GM19043 (cell line): ENCODE measurements around the gene ZGLP1.
A peak's percentile ranks its signal among the peaks of the same experiment; 100 is the strongest.
"Not testable (repeated sequence)": the region's sequence is repeated elsewhere in the genome, so short reads cannot be mapped to it uniquely, and the experiment has no call there.

Experiments used
- ATAC-seq: cut with Tn5 transposase; IDR thresholded peaks from one replicate; pipeline ENCODE4 v1.9.1; 2021; ENCODE audit warnings: low read depth; ENCODE audit not compliant: unreplicated experiment

ZGLP1 gene

GRCh38 chr19:10283301-10284064 is 26.1 kb downstream of the ZGLP1 start:
- ATAC-seq, result no peak

GRCh38 chr19:10282043-10282442 is 27.6 kb downstream of the ZGLP1 start:
- ATAC-seq, result not testable (repeated sequence)

- ATAC-seq, result no peak
These were observed 29.7 kb downstream of the ZGLP1 start for GRCh38 chr19:10279737-10280442.

- no peak for ATAC-seq
These were observed 30.7 kb downstream of the ZGLP1 start for GRCh38 chr19:10278935-10279334.

GRCh38 chr19:10277795-10278589 is 31.6 kb downstream of the ZGLP1 start:
- ATAC-seq, result no peak

GRCh38 chr19:10274589-10274988 is 35.0 kb downstream of the ZGLP1 start:
- no peak for ATAC-seq

GRCh38 chr19:10271543-10272086 is 38.0 kb downstream of the ZGLP1 start:
- no peak for ATAC-seq

- ATAC-seq, result peak; percentile 44
These were observed 38.8 kb downstream of the ZGLP1 start, which contains the start of gene ICAM1 for GRCh38 chr19:10270616-10271394. Gene ICAM1 (plus strand): TSS chr19:10271120. CDS start chr19:10271160, 40 bp downstream.

GRCh38 chr19:10270180-10270615 is 39.4 kb downstream of the ZGLP1 start:
- ATAC-seq, result no peak

- ATAC-seq, result no peak
These were observed 40.1 kb downstream of the ZGLP1 start for GRCh38 chr19:10269333-10270179.

GRCh38 chr19:10268071-10268470 is 41.5 kb downstream of the ZGLP1 start:
- no peak for ATAC-seq

GRCh38 chr19:10266706-10267105 is 42.9 kb downstream of the ZGLP1 start:
- no peak for ATAC-seq

GRCh38 chr19:10262771-10263170 is 46.8 kb downstream of the ZGLP1 start:
- ATAC-seq, result no peak

- no peak for ATAC-seq
These were observed 49.5 kb downstream of the ZGLP1 start for GRCh38 chr19:10260141-10260584.

GRCh38 chr19:10259162-10259905 is 50.3 kb downstream of the ZGLP1 start:
- no peak for ATAC-seq

GRCh38 chr19:10258080-10258710 is 51.4 kb downstream of the ZGLP1 start:
- no peak for ATAC-seq

- ATAC-seq, result no peak
These were observed 52.5 kb downstream of the ZGLP1 start for GRCh38 chr19:10256970-10257615.
